ENCODE results near the gene SGIP1. TPM values are rescaled to one million over a fixed set of nuclear protein-coding genes. Genes with fewer than 3 reads are reported as not detected.

SGIP1 gene
- total RNA-seq, 1 experiment from 2014 or later = 1.6 TPM

DNA sequence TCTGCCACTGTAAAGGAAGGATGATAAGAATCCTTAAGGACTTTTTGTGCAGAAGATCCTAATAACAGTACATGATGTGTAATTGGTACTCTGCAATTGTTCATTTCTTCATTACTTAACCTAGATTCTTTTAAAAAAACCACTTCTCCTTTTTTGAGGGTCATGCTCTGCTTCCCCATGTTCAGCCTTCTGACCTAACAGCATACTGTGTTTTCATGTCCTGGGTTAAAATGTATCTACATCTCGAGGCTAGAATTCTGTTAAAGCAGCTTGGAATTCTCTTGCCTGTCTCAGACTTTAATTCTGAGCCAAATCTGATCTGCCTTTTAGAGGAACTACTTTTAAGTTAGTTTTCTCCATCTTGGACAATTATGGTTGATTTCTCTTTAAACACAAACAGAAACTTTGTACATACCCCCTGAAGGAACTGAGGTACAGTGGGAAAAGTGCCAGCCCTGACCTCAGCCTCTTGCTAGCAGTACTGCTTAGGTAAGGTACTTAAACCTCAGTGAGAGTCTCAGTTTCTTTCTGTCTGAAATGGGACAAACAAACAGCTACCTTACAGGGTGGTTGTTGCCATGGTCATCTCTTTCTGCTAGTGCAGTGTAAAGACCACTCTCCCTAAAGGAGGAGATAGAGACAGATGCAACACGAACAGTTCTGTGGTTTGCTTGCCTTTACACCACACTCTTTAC is 115.1 kb downstream of the SGIP1 start:
- BruUV-seq (replicated peaks) = no TSS peak
- intact Hi-C loops (cut with micrococcal nuclease; ENCODE audit: unreplicated experiment) = no loop called here
- H3K27me3 ChIP-seq (replicated peaks; ENCODE audit: insufficient read depth, low read depth, low read length, poor library complexity) = no peaks in the 10 kb centered on the region
- ChIA-PET CTCF (no interaction called here), POLR2A (ENCODE audit: low non-redundant PET) (no interaction called here)
- DNase-seq (ENCODE audit: low spot score) = no peak
- H3K36me3 ChIP-seq (ENCODE audit: insufficient read depth, low read length, poor library complexity, severe bottlenecking) = no peaks in the 10 kb centered on the region
- no peak overlapping the region for H3K4me3 ChIP-seq (ENCODE audit: low read depth, low read length, poor library complexity, severe bottlenecking)
- H3K4me1 ChIP-seq (ENCODE audit: insufficient read depth, low read length, poor library complexity, severe bottlenecking) = no peaks in the 10 kb centered on the region
- TF ChIP-seq, protein P1, sequence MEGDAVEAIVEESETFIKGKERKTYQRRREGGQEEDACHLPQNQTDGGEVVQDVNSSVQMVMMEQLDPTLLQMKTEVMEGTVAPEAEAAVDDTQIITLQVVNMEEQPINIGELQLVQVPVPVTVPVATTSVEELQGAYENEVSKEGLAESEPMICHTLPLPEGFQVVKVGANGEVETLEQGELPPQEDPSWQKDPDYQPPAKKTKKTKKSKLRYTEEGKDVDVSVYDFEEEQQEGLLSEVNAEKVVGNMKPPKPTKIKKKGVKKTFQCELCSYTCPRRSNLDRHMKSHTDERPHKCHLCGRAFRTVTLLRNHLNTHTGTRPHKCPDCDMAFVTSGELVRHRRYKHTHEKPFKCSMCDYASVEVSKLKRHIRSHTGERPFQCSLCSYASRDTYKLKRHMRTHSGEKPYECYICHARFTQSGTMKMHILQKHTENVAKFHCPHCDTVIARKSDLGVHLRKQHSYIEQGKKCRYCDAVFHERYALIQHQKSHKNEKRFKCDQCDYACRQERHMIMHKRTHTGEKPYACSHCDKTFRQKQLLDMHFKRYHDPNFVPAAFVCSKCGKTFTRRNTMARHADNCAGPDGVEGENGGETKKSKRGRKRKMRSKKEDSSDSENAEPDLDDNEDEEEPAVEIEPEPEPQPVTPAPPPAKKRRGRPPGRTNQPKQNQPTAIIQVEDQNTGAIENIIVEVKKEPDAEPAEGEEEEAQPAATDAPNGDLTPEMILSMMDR (conservative IDR thresholded peaks at IDR 0.05; ENCODE audit: low read depth, low read length) = no peak
- TF ChIP-seq EZH2 (IDR thresholded peaks at IDR 0.05; ENCODE audit: borderline replicate concordance, low read depth, low read length, poor library complexity, severe bottlenecking) = no peak
- no peaks in the 10 kb centered on the region for H3K9me3 ChIP-seq (ENCODE audit: low read depth, low read length, poor library complexity, severe bottlenecking)
- H3K27ac ChIP-seq (ENCODE audit: low read depth, low read length, poor library complexity, severe bottlenecking) = no peak overlapping the region

DNA sequence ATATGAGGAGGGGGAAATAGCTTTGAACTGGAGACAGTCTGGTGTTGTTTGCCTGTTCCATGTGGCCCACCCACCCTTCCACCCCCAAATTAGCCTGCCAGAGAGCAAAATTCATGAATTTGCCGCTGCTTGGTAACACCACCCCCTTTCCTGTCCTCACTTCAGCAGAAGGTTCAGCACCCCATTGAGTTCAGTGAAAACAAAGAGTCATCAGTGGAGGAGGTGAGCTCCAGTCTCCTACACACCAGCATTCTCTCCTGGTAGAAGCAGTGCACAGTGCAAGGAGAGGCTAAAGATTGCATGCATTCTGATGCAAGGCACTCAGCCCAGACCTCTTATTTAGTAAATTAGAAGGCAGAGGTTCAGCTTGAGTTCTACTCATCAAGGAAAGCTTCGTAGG is 118.6 kb downstream of the SGIP1 start:
- no peak for TF ChIP-seq EZH2 (IDR thresholded peaks at IDR 0.05; ENCODE audit: borderline replicate concordance, low read depth, low read length, poor library complexity, severe bottlenecking)
- TF ChIP-seq, protein P1 (conservative IDR thresholded peaks at IDR 0.05; ENCODE audit: low read depth, low read length) = no peak
- Histone ChIP-seq H3K4me3 (ENCODE audit: low read depth, low read length, poor library complexity, severe bottlenecking) (no peak overlapping the region), H3K36me3 (ENCODE audit: insufficient read depth, low read length, poor library complexity, severe bottlenecking) (no peaks in the 10 kb centered on the region), H3K4me1 (ENCODE audit: insufficient read depth, low read length, poor library complexity, severe bottlenecking) (no peaks in the 10 kb centered on the region), H3K9me3 (ENCODE audit: low read depth, low read length, poor library complexity, severe bottlenecking) (no peaks in the 10 kb centered on the region), H3K27me3 (replicated peaks; ENCODE audit: insufficient read depth, low read depth, low read length, poor library complexity) (no peaks in the 10 kb centered on the region), H3K27ac (ENCODE audit: low read depth, low read length, poor library complexity, severe bottlenecking) (no peak overlapping the region)
- BruUV-seq (replicated peaks) = no TSS peak
- no peak for DNase-seq (ENCODE audit: low spot score)
- intact Hi-C loops (cut with micrococcal nuclease; ENCODE audit: unreplicated experiment) = no loop called here
- CTCF ChIA-PET = no interaction called here
- POLR2A ChIA-PET (ENCODE audit: low non-redundant PET) = no interaction called here

- no peak overlapping the region for H3K27ac ChIP-seq (ENCODE audit: low read depth, low read length, poor library complexity, severe bottlenecking)
- H3K9me3 ChIP-seq (ENCODE audit: low read depth, low read length, poor library complexity, severe bottlenecking) = no peaks in the 10 kb centered on the region
- no peaks in the 10 kb centered on the region for H3K36me3 ChIP-seq (ENCODE audit: insufficient read depth, low read length, poor library complexity, severe bottlenecking)
- ChIA-PET CTCF (no interaction called here), POLR2A (ENCODE audit: low non-redundant PET) (no interaction called here)
- H3K27me3 ChIP-seq (replicated peaks; ENCODE audit: insufficient read depth, low read depth, low read length, poor library complexity) = no peaks in the 10 kb centered on the region
- intact Hi-C loops (cut with micrococcal nuclease; ENCODE audit: unreplicated experiment) = no loop called here
- BruUV-seq (replicated peaks) = no TSS peak
- H3K4me1 ChIP-seq (ENCODE audit: insufficient read depth, low read length, poor library complexity, severe bottlenecking) = no peaks in the 10 kb centered on the region
- no peak for DNase-seq (ENCODE audit: low spot score)
- TF ChIP-seq EZH2 (IDR thresholded peaks at IDR 0.05; ENCODE audit: borderline replicate concordance, low read depth, low read length, poor library complexity, severe bottlenecking) = no peak
- TF ChIP-seq, protein P1 (conservative IDR thresholded peaks at IDR 0.05; ENCODE audit: low read depth, low read length) = no peak
- no peak overlapping the region for H3K4me3 ChIP-seq (ENCODE audit: low read depth, low read length, poor library complexity, severe bottlenecking)
Observed at GRCh38 chr1:66654643-66655042, 120.7 kb downstream of the SGIP1 start.
